C4-2B (cell line): ENCODE measurements around the gene SLC47A1.
"Not testable (repeated sequence)": the region's sequence is repeated elsewhere in the genome, so short reads cannot be mapped to it uniquely, and the experiment has no call there.

ENCODE experiments used
- H3K27ac ChIP-seq: fragments of 450-650 bp; 2 replicates; pipeline ENCODE4 v1.5.1; 2017
- CTCF ChIP-seq: fragments of 450-650 bp; conservative IDR thresholded peaks from 2 replicates; pipeline ENCODE4 v1.5.1; 2017; ENCODE audit warnings: mild to moderate bottlenecking
- ZFX ChIP-seq: fragments of 450-650 bp; IDR thresholded peaks from 2 replicates; pipeline ENCODE4 v1.6.1; 2017

Gene SLC47A1

GRCh38 chr17:19510903-19511302 is 22.8 kb upstream of the SLC47A1 start:
- H3K27ac ChIP-seq, result no peak overlapping the region
- TF ChIP-seq CTCF, result no peak
- TF ChIP-seq ZFX, result no peak

- no peak overlapping the region for H3K27ac ChIP-seq
- TF ChIP-seq ZFX (no peak), CTCF (peak; percentile 97)
These were observed 19.7 kb upstream of the SLC47A1 start for GRCh38 chr17:19513897-19514488.

GRCh38 chr17:19517699-19518098 is 16.0 kb upstream of the SLC47A1 start:
- TF ChIP-seq CTCF (no peak), ZFX (no peak)
- H3K27ac ChIP-seq, result no peak overlapping the region

GRCh38 chr17:19519388-19520291 is 14.0 kb upstream of the SLC47A1 start:
- not testable (repeated sequence) for H3K27ac ChIP-seq

GRCh38 chr17:19520641-19521040 is 13.0 kb upstream of the SLC47A1 start:
- TF ChIP-seq ZFX (no peak), CTCF (no peak)

GRCh38 chr17:19523690-19524089 is 10.0 kb upstream of the SLC47A1 start:
- TF ChIP-seq CTCF (no peak), ZFX (no peak)

More at GRCh38 chr17:19520641-19521040, 13.0 kb upstream of the SLC47A1 start:
- H3K27ac ChIP-seq, result no peak overlapping the region

GRCh38 chr17:19526950-19527349 is 6.7 kb upstream of the SLC47A1 start:
- H3K27ac ChIP-seq, result not testable (repeated sequence)

More at GRCh38 chr17:19523690-19524089, 10.0 kb upstream of the SLC47A1 start:
- no peak overlapping the region for H3K27ac ChIP-seq

- H3K27ac ChIP-seq, result no peak overlapping the region
- TF ChIP-seq ZFX (no peak), CTCF (no peak)
These were observed 1.7 kb upstream of the SLC47A1 start for GRCh38 chr17:19531780-19532501.
